DMS53 treated with DMSO at 0.1 percent for 48 hours (cell line): ENCODE data around the gene SAMD9.
A peak's percentile ranks its signal among the peaks of the same experiment; 100 is the strongest.
"Not testable (repeated sequence)": the region's sequence is repeated elsewhere in the genome, so short reads cannot be mapped to it uniquely, and the experiment has no call there.

Source experiments
- DNase-seq: peaks from one replicate; lab custom pipeline; 2025; ENCODE audit not compliant: unreplicated experiment; lab: John Stamatoyannopoulos, UW

The SAMD9 gene

GRCh38 chr7:93117852-93118530, at the start of gene SAMD9:
Gene SAMD9 (minus strand): TSS chr7:93117979. CDS start chr7:93106097, 11,882 bp downstream.
- DNase-seq = peak; percentile 89

- no peak for DNase-seq
These were observed 47.7 kb upstream of the SAMD9 start for GRCh38 chr7:93165447-93165846.

- no peak for DNase-seq
These were observed 47.0 kb upstream of the SAMD9 start for GRCh38 chr7:93164766-93165165.

- DNase-seq = no peak
These were observed 43.5 kb upstream of the SAMD9 start for GRCh38 chr7:93161181-93161762.

DNA sequence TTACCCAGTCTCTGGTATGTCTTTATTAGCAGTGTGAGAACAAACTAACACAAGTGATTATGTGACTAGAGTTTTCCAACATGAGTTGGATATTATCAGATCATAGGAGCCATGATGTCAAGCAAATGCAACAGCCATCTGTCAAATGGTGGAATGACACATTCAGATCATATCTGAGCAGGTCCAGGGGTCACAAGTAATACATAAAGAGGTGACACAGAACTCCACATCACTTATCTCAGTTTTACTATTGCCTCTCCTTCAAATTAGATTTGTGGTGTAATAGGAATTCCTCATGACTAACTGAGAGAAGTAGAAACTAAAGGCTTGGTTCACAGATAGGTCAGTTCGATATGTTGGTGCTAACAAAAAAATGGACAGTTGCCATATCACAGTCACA, 42.6 kb upstream of the SAMD9 start:
- no peak for DNase-seq

GRCh38 chr7:93159490-93159889, 41.7 kb upstream of the SAMD9 start:
- no peak for DNase-seq

DNA sequence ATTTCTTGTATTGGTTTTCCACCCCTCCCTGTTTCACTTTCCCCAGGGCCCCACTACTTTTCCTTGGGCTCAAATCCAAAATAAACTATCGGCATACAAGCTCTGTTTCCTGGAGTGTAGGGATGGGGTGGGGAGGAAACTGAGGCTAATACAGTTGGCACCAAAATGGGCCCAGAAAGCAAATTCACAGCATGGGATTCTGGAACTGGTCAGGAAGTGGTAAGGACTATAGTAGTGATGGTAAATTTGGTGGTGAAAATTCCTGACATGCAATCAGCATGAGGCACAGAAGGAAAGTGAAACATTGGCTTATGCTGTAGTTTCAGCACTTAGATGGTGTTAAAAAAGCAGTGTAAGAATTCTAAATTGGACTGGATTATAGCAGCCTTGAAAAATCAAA, 39.1 kb upstream of the SAMD9 start:
- DNase-seq = no peak

- DNase-seq = peak; percentile 96
These were observed 32.5 kb upstream of the SAMD9 start for GRCh38 chr7:93150200-93150835.

- DNase-seq = no peak
These were observed 30.9 kb upstream of the SAMD9 start for GRCh38 chr7:93148727-93149126.

- peak; percentile 16 for DNase-seq
These were observed 30.4 kb upstream of the SAMD9 start, which contains the start of gene SAMD9L for GRCh38 chr7:93148144-93148543. Gene SAMD9L (minus strand): TSS chr7:93148385. CDS start chr7:93135971, 12,414 bp downstream.

GRCh38 chr7:93147363-93147762, 29.6 kb upstream of the SAMD9 start:
- DNase-seq = peak; percentile 36

GRCh38 chr7:93146472-93147141, 28.8 kb upstream of the SAMD9 start:
- no peak for DNase-seq

- DNase-seq = no peak
These were observed 28.3 kb upstream of the SAMD9 start for GRCh38 chr7:93146036-93146435.

DNA sequence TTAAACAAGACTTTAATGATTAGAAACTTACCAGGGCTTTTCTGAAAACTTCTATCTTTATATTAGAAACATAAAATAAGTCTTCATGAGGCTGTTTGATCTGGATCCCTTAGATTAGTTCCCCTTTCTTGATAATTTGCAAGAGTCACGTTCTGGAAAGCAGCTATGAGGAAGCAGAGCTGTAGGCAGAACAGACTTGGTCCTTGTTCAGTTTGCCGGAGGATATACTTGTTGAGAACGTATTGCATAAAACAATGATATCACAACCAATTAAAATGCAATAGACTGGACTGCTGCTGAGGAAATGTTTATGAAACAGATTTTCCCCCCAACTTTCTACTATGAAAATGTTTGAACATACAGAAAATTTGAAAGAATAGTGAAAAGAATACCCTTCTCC, 27.6 kb upstream of the SAMD9 start:
- DNase-seq = no peak

- DNase-seq = no peak
These were observed 24.3 kb upstream of the SAMD9 start for GRCh38 chr7:93142127-93142526.

GRCh38 chr7:93140582-93141191, 22.9 kb upstream of the SAMD9 start:
- DNase-seq = no peak

GRCh38 chr7:93138576-93138975, 20.8 kb upstream of the SAMD9 start:
- DNase-seq = no peak

DNA sequence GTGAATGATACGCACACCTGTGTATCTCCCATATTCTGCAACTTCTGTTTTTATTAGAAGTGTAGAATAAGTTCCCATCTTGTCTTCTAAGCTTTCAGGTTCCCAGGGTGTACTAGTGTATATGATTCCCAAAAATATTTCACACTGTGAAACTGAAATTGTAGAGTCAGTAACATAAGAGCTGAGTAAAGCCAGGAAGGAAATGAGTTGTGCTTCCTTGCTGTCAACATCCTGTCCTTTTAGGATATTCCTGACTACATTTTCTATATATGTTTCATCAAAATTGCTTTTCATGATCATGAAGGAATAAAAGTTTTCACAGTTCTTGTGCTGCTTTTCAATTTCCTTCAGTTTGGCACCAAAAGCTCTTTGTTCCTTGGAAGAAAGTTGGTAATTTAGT, 15.2 kb upstream of the SAMD9 start:
- no peak for DNase-seq

GRCh38 chr7:93132216-93132615, 14.4 kb upstream of the SAMD9 start:
- DNase-seq = no peak

DNA sequence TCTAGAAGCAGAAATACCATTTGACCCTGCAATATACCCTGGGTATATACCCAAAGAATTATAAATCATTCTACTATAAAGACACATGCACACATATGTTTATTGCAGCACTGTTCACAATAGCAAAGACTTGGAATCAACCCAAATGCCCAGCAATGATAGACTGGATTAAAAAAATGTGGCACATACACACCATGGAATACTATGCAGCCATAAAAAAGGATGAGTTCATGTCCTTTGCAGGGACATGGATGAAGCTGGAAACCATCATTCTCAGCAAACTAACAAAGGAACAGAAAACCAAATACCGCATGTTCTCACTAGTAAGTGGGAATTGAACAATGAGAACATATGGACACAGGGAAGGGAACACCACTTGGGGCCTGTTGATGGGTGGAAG, 9.2 kb upstream of the SAMD9 start:
- not testable (repeated sequence) for DNase-seq

DNA sequence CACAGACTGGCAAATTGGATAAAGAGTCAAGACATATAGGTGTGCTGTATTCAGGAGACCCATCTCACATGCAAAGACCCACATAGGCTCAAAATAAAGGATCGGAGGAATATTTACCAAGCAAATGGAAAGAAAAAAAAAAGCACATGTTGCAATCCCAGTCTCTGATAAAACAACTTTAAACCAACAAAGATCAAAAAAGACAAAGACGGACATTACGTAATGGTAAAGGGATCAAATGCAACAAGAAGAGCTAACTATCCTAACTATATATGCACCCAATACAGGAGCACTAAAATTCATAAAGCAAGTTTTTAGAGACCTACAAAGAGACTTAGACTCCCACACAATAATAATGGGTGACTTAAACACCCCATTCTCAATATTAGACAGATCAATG, 5.8 kb upstream of the SAMD9 start:
- DNase-seq = not testable (repeated sequence)
